HepG2 (cell line): ENCODE results near the gene NGF. TPM values are rescaled to one million over a fixed set of nuclear protein-coding genes. Genes with fewer than 3 reads are reported as not detected.

Source experiments
- ATAC-seq: fragments of 200-7000 bp; cut with Tn5 transposase; 3 replicates; pipeline ENCODE4 v1.9.1; 2020; ENCODE audit warnings: mild to moderate bottlenecking, moderate library complexity
- BruUV-seq: library from RNA; stranded (reverse); fragments of 400-500 nt; replicated peaks from 2 replicates; lab custom pipeline; 2021; lab: Mats Ljungman, UMichigan
- CTCF ChIA-PET: fragments of 300-600 bp; formaldehyde crosslinking; extraction: SDS; loops from one replicate; lab custom pipeline; 2021; ENCODE audit warnings: low total read pairs, inconsistent platforms, low intra/inter-chr PET ratio; lab: Yijun Ruan, JAX
- POLR2A ChIA-PET: fragments of 350-600 bp; sonication (Branson Sonifier 250); formaldehyde crosslinking; loops from one replicate; lab custom pipeline; 2020; ENCODE audit warnings: antibody characterized with exemption, inconsistent platforms; lab: Yijun Ruan, JAX
- DNase-seq: peaks from one replicate; pipeline ENCODE4 v3.0.0-alpha.2; 2015; ENCODE audit warnings: low spot score
- FAIRE-seq: peaks from 3 replicates; lab custom pipeline; 2011; peaks lifted over from hg19 to GRCh38; lab: Jason Lieb, UNC
- H2AFZ ChIP-seq: one replicate; pipeline ENCODE4 v1.6.1; 2011; ENCODE audit warnings: low read length, inconsistent platforms
- H3K27ac ChIP-seq: fragments of 300-600 bp; 3 replicates; pipeline ENCODE4 v1.8.0; 2011; ENCODE audit warnings: mixed run types, mild to moderate bottlenecking, mixed read lengths, low read length, inconsistent platforms; ENCODE audit not compliant: insufficient read depth; ENCODE audit errors: extremely low read length
- H3K27me3 ChIP-seq, 2 experiments: fragments of 200-600 bp in 1 of 2; 2 replicates in 1 of 2; 3 replicates in 1 of 2; pipeline versions ENCODE4 v1.6.0 to v1.8.0; 2011; ENCODE audit warnings: low read length in 2 of 2, mild to moderate bottlenecking in 2 of 2, moderate library complexity in 2 of 2, inconsistent platforms in 1 of 2; ENCODE audit not compliant: insufficient read depth in 2 of 2, control insufficient read depth in 1 of 2
- H3K36me3 ChIP-seq, 2 experiments: fragments of 200-600 bp in 1 of 2; replicated peaks in 1 of 2; 2 replicates in 1 of 2; 3 replicates in 1 of 2; pipeline versions ENCODE4 v1.5.1 to v1.8.0; 2011; ENCODE audit warnings: low read length in 2 of 2, inconsistent platforms in 1 of 2; ENCODE audit not compliant: insufficient read depth in 2 of 2, control insufficient read depth in 1 of 2
- H3K4me1 ChIP-seq: 2 replicates; pipeline ENCODE4 v1.5.1; 2012; ENCODE audit warnings: low read length, inconsistent platforms; ENCODE audit not compliant: insufficient read depth
- H3K4me2 ChIP-seq: 2 replicates; pipeline ENCODE4 v1.6.0; 2011; ENCODE audit warnings: low read depth, low read length, inconsistent platforms
- H3K4me3 ChIP-seq, 3 experiments: fragments of 200-600 bp in 1 of 3; sonication (generic), shearing (Covaris generic) in 1 of 3; replicated peaks in 1 of 3; 2 replicates each; pipeline ENCODE4 v1.5.1; 2011 to 2016; ENCODE audit warnings: low read length in 3 of 3, inconsistent platforms in 2 of 3, low read depth in 2 of 3, mild to moderate bottlenecking in 2 of 3, control low read depth in 1 of 3, mixed read lengths in 1 of 3; ENCODE audit not compliant: insufficient read depth in 1 of 3
- H3K79me2 ChIP-seq: one replicate; pipeline ENCODE4 v1.6.1; 2011; ENCODE audit warnings: low read length, inconsistent platforms; ENCODE audit not compliant: insufficient read depth
- H3K9ac ChIP-seq: 2 replicates; pipeline ENCODE4 v1.6.0; 2011; ENCODE audit warnings: mild to moderate bottlenecking, low read depth, low read length, inconsistent platforms; ENCODE audit not compliant: insufficient read depth
- H3K9me3 ChIP-seq: 2 replicates; pipeline ENCODE4 v1.5.1; 2012; ENCODE audit warnings: mild to moderate bottlenecking, low read length
- H4K20me1 ChIP-seq: 2 replicates; pipeline ENCODE4 v1.6.0; 2011; ENCODE audit warnings: inconsistent platforms, mild to moderate bottlenecking, low read length, moderate library complexity; ENCODE audit not compliant: insufficient read depth
- BORCS8-MEF2B ChIP-seq: sonication (generic); formaldehyde crosslinking; IDR thresholded peaks from 2 replicates; pipeline ENCODE4 v1.8.0; 2022; ENCODE audit warnings: mild to moderate bottlenecking, missing genetic modification reagents
- FOXA1 ChIP-seq, 2 experiments: fragments of 450-650 bp in 1 of 2; sonication (generic) in 1 of 2; formaldehyde crosslinking in 1 of 2; IDR thresholded peaks; 2 replicates each; pipeline versions ENCODE4 v1.4.0 to v1.6.1; 2016 to 2020; ENCODE audit warnings: missing genetic modification reagents in 1 of 2
- HMGA1 ChIP-seq: sonication (generic); formaldehyde crosslinking; conservative IDR thresholded peaks from 2 replicates; pipeline ENCODE4 v1.4.0; 2020; ENCODE audit warnings: missing genetic modification reagents
- ISL2 ChIP-seq: sonication (generic); formaldehyde crosslinking; IDR thresholded peaks from 2 replicates; pipeline ENCODE4 v1.5.0; 2020; ENCODE audit warnings: missing genetic modification reagents
- KLF15 ChIP-seq: sonication (generic); formaldehyde crosslinking; IDR thresholded peaks from 2 replicates; pipeline ENCODE4 v1.8.1; 2023; ENCODE audit warnings: borderline replicate concordance, mild to moderate bottlenecking, inconsistent platforms, missing genetic modification reagents, mixed read lengths
- PRMT3 ChIP-seq: sonication (generic); formaldehyde crosslinking; IDR thresholded peaks from 2 replicates; pipeline ENCODE4 v1.8.1; 2022; ENCODE audit warnings: low read depth, mild to moderate bottlenecking, moderate library complexity, missing genetic modification reagents, borderline replicate concordance
- RCOR2 ChIP-seq: IDR thresholded peaks from 2 replicates; pipeline ENCODE4 v1.6.1; 2016; ENCODE audit warnings: missing biosample characterization, missing genetic modification reagents
- SYNCRIP ChIP-seq: fragments of 200-400 bp; formaldehyde crosslinking; IDR thresholded peaks from 2 replicates; pipeline ENCODE4 v1.6.1; 2018; ENCODE audit warnings: mild to moderate bottlenecking, low read depth, low read length; ENCODE audit not compliant: insufficient read depth
- TBL1XR1 ChIP-seq: fragments of 150-350 bp; IDR thresholded peaks from 2 replicates; pipeline ENCODE4 v1.6.1; 2014; ENCODE audit warnings: borderline replicate concordance, low read length; ENCODE audit not compliant: partially characterized antibody
- ZNF121 ChIP-seq: sonication (generic); formaldehyde crosslinking; IDR thresholded peaks from 2 replicates; pipeline ENCODE4 v1.5.0; 2020; ENCODE audit warnings: mild to moderate bottlenecking, missing genetic modification reagents
- ZNF367 ChIP-seq: sonication (generic); formaldehyde crosslinking; IDR thresholded peaks from 2 replicates; pipeline ENCODE4 v1.4.0; 2020; ENCODE audit warnings: missing genetic modification reagents, borderline replicate concordance
- ZNF75D ChIP-seq: sonication (generic); formaldehyde crosslinking; IDR thresholded peaks from 2 replicates; pipeline ENCODE4 v1.8.1; 2023; ENCODE audit warnings: missing genetic modification reagents, mild to moderate bottlenecking, borderline replicate concordance
- ZNF792 ChIP-seq: IDR thresholded peaks from 2 replicates; pipeline ENCODE4 v1.6.1; 2016
- WGBS: methylation state at CpG from one replicate; pipeline ENCODE4 v1.1.6; 2017; ENCODE audit warnings: low lambda C conversion rate; 5-methylcytosine and 5-hydroxymethylcytosine counted together
- in situ Hi-C: cut with HindIII; loops from 2 replicates; pipeline ENCODE4 v1.10.0; 2017; ENCODE audit warnings: low pct_unique_long_range_greater_than_20kb; ENCODE audit not compliant: extremely low pct_ligation_motif_present
- intact Hi-C: fragments of 100-400 bp; cut with micrococcal nuclease; formaldehyde crosslinking; loops from one replicate; pipeline ENCODE4 v1.10.0; 2022; ENCODE audit not compliant: unreplicated experiment
- polyA plus RNA-seq, 8 experiments: library from polyadenylated mRNA; depleted of rRNA in 3 of 8; stranded (reverse) in 7 of 8; unstranded in 1 of 8; fragments of >200 nt; fragmentation: Illumina TruSeq in 4 of 8; extraction: Trizol in 4 of 8; gene quantifications; 2 replicates each; pipeline versions ENCODE4 v1.2.1 to v1.2.3, GENCODE V29; 2011 to 2016; ENCODE audit warnings: low read depth in 4 of 8, missing spikeins in 1 of 8, mixed read lengths in 1 of 8; ENCODE audit not compliant: insufficient read depth in 1 of 8
- total RNA-seq, 5 experiments: library from RNA; depleted of rRNA; stranded (reverse); fragments of >200 nt; fragmentation: Illumina TruSeq; extraction: Trizol; gene quantifications; 2 replicates each; pipeline ENCODE4 v1.2.3, GENCODE V29; 2016; ENCODE audit warnings: low read depth in 1 of 5
- TF ChIP-seq, protein P1 (sequence below): sonication (generic); formaldehyde crosslinking; IDR thresholded peaks from 2 replicates; pipeline ENCODE4 v1.4.0; 2020; ENCODE audit warnings: missing genetic modification reagents
- TF ChIP-seq, protein P2 (sequence below): IDR thresholded peaks from 2 replicates; pipeline ENCODE4 v1.6.1; 2016; ENCODE audit warnings: mild to moderate bottlenecking
- TF ChIP-seq, protein P3 (sequence below): sonication (generic); formaldehyde crosslinking; IDR thresholded peaks from 2 replicates; pipeline ENCODE4 v1.8.1; 2023; ENCODE audit warnings: mild to moderate bottlenecking, missing genetic modification reagents

Gene NGF
- total and polyA plus RNA-seq, 2 of the 13 experiments (the other 11 are each of a cell fraction or from before 2014, with no cell fraction given), result not detected

DNA sequence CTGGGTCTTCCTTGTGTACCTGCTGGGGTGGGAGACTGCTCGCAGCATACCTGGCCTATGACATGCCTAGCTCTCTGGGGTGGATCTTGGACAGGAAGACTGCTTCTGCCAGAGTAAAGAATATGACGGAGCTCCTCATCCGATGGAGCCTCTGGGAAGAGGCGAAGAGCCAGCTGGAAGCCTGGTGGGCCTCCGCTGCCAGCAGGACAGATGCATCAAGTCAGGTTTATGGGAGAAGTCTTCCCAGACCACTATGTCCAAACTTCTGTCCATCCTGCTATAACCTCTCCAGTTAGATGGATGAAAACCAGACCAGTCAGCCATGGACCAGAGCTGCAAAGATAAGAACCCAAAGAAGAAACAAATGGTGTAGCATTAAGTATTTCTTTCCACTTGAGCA lies 27.7 kb upstream of the NGF start (continued):
- TF ChIP-seq, protein P1, sequence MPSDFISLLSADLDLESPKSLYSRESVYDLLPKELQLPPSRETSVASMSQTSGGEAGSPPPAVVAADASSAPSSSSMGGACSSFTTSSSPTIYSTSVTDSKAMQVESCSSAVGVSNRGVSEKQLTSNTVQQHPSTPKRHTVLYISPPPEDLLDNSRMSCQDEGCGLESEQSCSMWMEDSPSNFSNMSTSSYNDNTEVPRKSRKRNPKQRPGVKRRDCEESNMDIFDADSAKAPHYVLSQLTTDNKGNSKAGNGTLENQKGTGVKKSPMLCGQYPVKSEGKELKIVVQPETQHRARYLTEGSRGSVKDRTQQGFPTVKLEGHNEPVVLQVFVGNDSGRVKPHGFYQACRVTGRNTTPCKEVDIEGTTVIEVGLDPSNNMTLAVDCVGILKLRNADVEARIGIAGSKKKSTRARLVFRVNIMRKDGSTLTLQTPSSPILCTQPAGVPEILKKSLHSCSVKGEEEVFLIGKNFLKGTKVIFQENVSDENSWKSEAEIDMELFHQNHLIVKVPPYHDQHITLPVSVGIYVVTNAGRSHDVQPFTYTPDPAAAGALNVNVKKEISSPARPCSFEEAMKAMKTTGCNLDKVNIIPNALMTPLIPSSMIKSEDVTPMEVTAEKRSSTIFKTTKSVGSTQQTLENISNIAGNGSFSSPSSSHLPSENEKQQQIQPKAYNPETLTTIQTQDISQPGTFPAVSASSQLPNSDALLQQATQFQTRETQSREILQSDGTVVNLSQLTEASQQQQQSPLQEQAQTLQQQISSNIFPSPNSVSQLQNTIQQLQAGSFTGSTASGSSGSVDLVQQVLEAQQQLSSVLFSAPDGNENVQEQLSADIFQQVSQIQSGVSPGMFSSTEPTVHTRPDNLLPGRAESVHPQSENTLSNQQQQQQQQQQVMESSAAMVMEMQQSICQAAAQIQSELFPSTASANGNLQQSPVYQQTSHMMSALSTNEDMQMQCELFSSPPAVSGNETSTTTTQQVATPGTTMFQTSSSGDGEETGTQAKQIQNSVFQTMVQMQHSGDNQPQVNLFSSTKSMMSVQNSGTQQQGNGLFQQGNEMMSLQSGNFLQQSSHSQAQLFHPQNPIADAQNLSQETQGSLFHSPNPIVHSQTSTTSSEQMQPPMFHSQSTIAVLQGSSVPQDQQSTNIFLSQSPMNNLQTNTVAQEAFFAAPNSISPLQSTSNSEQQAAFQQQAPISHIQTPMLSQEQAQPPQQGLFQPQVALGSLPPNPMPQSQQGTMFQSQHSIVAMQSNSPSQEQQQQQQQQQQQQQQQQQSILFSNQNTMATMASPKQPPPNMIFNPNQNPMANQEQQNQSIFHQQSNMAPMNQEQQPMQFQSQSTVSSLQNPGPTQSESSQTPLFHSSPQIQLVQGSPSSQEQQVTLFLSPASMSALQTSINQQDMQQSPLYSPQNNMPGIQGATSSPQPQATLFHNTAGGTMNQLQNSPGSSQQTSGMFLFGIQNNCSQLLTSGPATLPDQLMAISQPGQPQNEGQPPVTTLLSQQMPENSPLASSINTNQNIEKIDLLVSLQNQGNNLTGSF, result no peak
- no peak for TF ChIP-seq ZNF367 (CRISPR knock-in tag)
- TF ChIP-seq FOXA1 (IDR thresholded peaks at IDR 0.05), result no peak
- no peak for TF ChIP-seq FOXA1 (CRISPR knock-in tag; IDR thresholded peaks at IDR 0.05)
- TF ChIP-seq, all 625 proteins: peak for 0

DNA sequence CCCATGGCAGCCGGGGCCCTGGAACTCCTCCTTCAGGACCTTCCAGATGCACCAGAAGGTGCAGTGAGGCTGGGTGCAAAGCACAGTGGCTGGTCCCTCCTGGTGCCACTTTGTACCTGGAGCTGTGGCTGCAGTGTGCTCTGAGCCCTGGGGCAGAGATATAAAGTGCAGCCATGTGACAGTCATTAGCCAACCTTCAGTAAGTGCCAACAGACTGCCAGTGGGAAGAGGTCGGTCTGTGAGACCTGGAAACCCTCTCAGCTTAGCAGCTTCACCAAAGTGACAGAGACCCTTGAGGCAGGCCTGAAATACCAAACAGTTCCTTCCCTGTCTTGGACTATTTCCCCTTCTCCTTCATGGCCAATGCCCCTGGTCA lies 26.7 kb upstream of the NGF start:
- H3K79me2 ChIP-seq, result no peaks in the 10 kb centered on the region
- FAIRE-seq, result no peak
- TF ChIP-seq ZNF75D (CRISPR knock-in tag) (no peak), PRMT3 (CRISPR knock-in tag) (no peak), HMGA1 (CRISPR knock-in tag) (no peak), ZNF121 (CRISPR knock-in tag) (no peak), KLF15 (CRISPR knock-in tag) (no peak), ISL2 (CRISPR knock-in tag) (no peak), ZNF792 (CRISPR knock-in tag) (no peak), TBL1XR1 (no peak), BORCS8-MEF2B (CRISPR knock-in tag) (no peak), SYNCRIP (no peak), RCOR2 (CRISPR knock-in tag) (no peak)
- TF ChIP-seq, protein P2, sequence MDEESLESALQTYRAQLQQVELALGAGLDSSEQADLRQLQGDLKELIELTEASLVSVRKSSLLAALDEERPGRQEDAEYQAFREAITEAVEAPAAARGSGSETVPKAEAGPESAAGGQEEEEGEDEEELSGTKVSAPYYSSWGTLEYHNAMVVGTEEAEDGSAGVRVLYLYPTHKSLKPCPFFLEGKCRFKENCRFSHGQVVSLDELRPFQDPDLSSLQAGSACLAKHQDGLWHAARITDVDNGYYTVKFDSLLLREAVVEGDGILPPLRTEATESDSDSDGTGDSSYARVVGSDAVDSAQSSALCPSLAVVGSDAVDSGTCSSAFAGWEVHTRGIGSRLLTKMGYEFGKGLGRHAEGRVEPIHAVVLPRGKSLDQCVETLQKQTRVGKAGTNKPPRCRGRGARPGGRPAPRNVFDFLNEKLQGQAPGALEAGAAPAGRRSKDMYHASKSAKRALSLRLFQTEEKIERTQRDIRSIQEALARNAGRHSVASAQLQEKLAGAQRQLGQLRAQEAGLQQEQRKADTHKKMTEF (CRISPR knock-in tag), result no peak
- TF ChIP-seq, protein P3, sequence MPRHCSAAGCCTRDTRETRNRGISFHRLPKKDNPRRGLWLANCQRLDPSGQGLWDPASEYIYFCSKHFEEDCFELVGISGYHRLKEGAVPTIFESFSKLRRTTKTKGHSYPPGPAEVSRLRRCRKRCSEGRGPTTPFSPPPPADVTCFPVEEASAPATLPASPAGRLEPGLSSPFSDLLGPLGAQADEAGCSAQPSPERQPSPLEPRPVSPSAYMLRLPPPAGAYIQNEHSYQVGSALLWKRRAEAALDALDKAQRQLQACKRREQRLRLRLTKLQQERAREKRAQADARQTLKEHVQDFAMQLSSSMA (CRISPR knock-in tag), result no peak
- TF ChIP-seq, all 625 proteins: peak for 0
- Histone ChIP-seq H3K36me3 (no peaks in the 10 kb centered on the region), H3K4me1 (no peaks in the 10 kb centered on the region), H2AFZ (no peak overlapping the region), H3K27ac (no peak overlapping the region), H4K20me1 (no peaks in the 10 kb centered on the region), H3K4me3 (no peak overlapping the region), H3K4me2 (no peak overlapping the region), H3K27me3 (no peaks in the 10 kb centered on the region), H3K9ac (no peak overlapping the region), H3K9me3 (peaks cover 8% of the 10 kb centered on the region; the same call in 1 of the 2 replicates)
- no TSS peak for BruUV-seq
- no peak for ATAC-seq
- intact Hi-C loops, result no loop called here
- in situ Hi-C loops, result no loop called here
- ChIA-PET POLR2A (no interaction called here), CTCF (no interaction called here)
- no peak for DNase-seq
- 10% methylated on average over 1 of the region's 2 CpGs for WGBS
